AG09309 (cell line): ENCODE results near the gene HRH3.

Experiments used
- DNase-seq: peaks from one replicate; pipeline ENCODE4 v3.0.0-alpha.2; 2010; ENCODE audit warnings: low read depth
- H3K4me3 ChIP-seq: 2 replicates; pipeline ENCODE4 v1.5.1; 2011; ENCODE audit warnings: mild to moderate bottlenecking, low read depth, low read length, moderate library complexity; ENCODE audit not compliant: control insufficient read depth
- TF ChIP-seq, protein P1 (sequence below): IDR thresholded peaks from 2 replicates; pipeline ENCODE4 v1.5.1; 2011; ENCODE audit warnings: mild to moderate bottlenecking, low read depth, low read length, inconsistent platforms; ENCODE audit not compliant: insufficient read depth, control insufficient read depth; ENCODE audit errors: missing control alignments

HRH3 gene

DNA sequence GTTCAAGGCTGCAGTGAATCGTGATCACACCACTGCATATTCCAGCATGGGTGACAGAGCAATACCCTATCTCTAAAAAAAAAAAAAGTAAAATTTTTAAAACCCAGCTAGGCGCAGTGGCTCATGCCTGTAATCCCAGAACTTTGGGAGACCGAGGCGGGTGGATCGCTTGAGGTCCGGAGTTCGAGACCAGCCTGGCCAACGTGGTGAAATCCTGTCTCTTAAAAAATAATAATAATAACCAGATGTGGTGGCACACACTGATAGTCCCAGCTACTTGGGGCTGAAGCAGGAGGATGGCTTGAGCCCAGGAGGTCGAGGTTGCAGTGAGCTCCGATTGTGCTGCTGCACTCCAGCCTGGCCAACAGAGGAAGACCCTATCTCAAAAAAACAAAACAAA, 23.8 kb downstream of the HRH3 start:
- TF ChIP-seq, protein P1, sequence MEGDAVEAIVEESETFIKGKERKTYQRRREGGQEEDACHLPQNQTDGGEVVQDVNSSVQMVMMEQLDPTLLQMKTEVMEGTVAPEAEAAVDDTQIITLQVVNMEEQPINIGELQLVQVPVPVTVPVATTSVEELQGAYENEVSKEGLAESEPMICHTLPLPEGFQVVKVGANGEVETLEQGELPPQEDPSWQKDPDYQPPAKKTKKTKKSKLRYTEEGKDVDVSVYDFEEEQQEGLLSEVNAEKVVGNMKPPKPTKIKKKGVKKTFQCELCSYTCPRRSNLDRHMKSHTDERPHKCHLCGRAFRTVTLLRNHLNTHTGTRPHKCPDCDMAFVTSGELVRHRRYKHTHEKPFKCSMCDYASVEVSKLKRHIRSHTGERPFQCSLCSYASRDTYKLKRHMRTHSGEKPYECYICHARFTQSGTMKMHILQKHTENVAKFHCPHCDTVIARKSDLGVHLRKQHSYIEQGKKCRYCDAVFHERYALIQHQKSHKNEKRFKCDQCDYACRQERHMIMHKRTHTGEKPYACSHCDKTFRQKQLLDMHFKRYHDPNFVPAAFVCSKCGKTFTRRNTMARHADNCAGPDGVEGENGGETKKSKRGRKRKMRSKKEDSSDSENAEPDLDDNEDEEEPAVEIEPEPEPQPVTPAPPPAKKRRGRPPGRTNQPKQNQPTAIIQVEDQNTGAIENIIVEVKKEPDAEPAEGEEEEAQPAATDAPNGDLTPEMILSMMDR: no peak
- no peak overlapping the region for H3K4me3 ChIP-seq
- DNase-seq: no peak

DNA sequence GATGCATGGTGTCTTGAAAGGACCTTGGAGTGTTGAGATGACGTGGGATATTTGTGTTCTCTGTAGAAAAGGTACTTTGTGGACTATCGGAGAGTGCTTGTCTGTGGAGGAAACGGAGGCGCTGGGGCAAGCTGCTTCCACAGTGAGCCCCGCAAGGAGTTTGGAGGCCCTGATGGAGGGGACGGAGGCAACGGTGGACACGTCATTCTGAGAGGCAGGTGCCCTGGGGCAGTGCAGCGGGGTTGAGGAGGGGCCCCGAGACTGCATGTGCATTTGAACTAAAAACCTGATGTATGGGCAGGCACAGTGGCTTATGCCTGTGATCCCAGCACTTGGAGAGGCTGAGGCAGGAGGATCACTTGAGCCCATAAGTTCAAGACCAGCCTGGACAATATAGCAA, 24.3 kb downstream of the HRH3 start:
- DNase-seq: no peak
- TF ChIP-seq, protein P1: no peak
- no peak overlapping the region for H3K4me3 ChIP-seq

DNA sequence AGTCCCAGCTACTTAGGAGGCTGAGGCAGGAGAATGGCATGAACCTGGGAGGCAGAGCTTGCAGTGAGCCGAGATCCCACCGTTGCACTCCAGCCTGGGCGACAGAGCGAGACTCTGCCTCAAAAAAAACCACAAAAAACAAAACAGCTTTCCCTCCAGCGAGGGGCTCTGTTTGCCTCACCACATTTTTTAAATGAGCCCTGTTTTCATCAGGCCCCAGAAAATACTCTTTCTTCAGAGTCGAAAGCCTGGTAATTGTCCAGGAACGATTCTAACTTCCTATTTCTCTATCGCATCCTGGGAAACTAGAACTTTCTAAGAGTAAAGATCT, 25.0 kb downstream of the HRH3 start:
- DNase-seq: no peak
- TF ChIP-seq, protein P1: no peak
- H3K4me3 ChIP-seq: no peak overlapping the region

- TF ChIP-seq, protein P1: no peak
- no peak overlapping the region for H3K4me3 ChIP-seq
- DNase-seq: no peak
Measured at GRCh38 chr20:62193079-62194025, 26.7 kb downstream of the HRH3 start.

DNA sequence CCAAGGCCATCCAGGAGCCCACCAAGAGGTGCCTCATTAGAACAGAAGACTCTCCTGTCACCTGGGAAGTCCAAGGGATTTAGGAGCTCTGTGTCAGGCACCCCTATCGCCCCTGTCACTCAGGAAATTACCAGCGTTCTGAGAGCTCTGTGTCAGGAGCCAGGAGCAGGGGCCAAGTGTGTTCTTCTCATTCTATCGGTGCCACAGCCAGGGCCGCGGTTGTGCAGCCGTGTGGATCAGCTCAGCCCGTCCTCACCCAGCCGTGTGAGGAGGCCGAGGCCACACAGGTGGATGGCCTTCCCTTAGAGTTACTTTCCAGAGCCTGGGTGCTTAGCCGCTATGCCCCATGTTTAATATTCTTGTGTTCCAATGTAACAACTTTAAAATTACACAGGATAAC, 27.4 kb downstream of the HRH3 start:
- TF ChIP-seq, protein P1: no peak
- H3K4me3 ChIP-seq: no peak overlapping the region

DNA sequence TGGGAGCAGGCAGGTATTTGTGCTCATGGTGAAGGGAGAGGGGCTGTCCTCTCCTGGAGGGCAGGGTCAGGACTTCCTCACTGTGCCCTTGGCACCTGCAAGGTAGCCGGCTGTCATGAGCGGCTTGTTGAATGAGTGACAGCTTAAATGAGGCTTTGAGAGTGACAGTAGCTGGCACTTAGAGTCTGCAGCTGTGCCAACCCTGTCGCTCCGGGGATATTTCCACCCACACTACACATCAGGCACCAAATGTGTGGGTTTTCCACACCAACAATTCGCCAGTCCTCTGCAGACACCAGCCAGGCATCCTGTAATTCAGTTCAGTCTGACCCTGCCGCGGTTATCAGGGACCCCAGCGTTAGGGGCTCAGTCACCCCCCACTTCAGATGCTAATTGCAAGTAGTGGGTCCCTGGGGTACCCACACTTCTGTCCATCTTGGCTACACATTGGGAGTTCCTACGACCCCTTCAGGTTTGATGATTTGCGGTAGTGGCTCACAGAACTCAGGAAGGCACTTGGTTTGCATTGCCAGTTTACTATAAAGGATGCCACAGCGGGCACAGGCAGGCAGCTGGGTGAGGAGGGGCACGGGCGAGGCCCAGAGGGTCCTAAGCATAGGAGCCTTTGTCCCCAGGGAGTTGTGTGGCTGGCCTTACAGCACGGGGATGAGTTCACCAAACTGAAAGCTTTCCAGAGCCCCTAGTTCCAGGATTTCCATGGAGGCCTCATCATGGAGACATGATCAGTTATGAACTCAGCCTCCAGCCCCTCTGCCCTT, 28.1 kb downstream of the HRH3 start:
- no peak overlapping the region for H3K4me3 ChIP-seq
- DNase-seq: no peak
- TF ChIP-seq, protein P1: no peak

More for the DNA sequence above, 27.4 kb downstream of the HRH3 start:
- no peak for DNase-seq
